ENCODE measurements around the gene DPPA2.

- TF ChIP-seq ZNF263 (CRISPR knock-in tag; IDR thresholded peaks at IDR 0.05; ENCODE audit: low read depth) (no peak), ESRRA (CRISPR knock-in tag; IDR thresholded peaks at IDR 0.05; ENCODE audit: borderline replicate concordance) (no peak), AFF4 (CRISPR knock-in tag; IDR thresholded peaks at IDR 0.05; ENCODE audit: borderline replicate concordance) (no peak), MAX (CRISPR knock-in tag; IDR thresholded peaks at IDR 0.05) (no peak), CTCF (IDR thresholded peaks at IDR 0.05) (no peak), NR3C1 (CRISPR knock-in tag; conservative IDR thresholded peaks at IDR 0.05; ENCODE audit: low read depth) (no peak), JUN (CRISPR knock-in tag; IDR thresholded peaks at IDR 0.05) (no peak), CBFB (CRISPR knock-in tag; IDR thresholded peaks at IDR 0.05; ENCODE audit: low read depth) (no peak), AR (CRISPR knock-in tag; IDR thresholded peaks at IDR 0.05) (no peak)
- TF ChIP-seq, protein P1, sequence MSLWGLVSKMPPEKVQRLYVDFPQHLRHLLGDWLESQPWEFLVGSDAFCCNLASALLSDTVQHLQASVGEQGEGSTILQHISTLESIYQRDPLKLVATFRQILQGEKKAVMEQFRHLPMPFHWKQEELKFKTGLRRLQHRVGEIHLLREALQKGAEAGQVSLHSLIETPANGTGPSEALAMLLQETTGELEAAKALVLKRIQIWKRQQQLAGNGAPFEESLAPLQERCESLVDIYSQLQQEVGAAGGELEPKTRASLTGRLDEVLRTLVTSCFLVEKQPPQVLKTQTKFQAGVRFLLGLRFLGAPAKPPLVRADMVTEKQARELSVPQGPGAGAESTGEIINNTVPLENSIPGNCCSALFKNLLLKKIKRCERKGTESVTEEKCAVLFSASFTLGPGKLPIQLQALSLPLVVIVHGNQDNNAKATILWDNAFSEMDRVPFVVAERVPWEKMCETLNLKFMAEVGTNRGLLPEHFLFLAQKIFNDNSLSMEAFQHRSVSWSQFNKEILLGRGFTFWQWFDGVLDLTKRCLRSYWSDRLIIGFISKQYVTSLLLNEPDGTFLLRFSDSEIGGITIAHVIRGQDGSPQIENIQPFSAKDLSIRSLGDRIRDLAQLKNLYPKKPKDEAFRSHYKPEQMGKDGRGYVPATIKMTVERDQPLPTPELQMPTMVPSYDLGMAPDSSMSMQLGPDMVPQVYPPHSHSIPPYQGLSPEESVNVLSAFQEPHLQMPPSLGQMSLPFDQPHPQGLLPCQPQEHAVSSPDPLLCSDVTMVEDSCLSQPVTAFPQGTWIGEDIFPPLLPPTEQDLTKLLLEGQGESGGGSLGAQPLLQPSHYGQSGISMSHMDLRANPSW (CRISPR knock-in tag; conservative IDR thresholded peaks at IDR 0.05; ENCODE audit: low read depth): no peak
Measured at GRCh38 chr3:109330405-109330804, 14.1 kb upstream of the DPPA2 start.
